HCT116 (cell line): ENCODE measurements around the gene MCF2L. TPM values are rescaled to one million over a fixed set of nuclear protein-coding genes. Genes with fewer than 3 reads are reported as not detected.

Source experiments
- ATAC-seq: fragments of 200-7000 bp; cut with Tn5 transposase; 2 replicates; pipeline ENCODE4 v1.9.1; 2020; ENCODE audit warnings: mild to moderate bottlenecking, moderate library complexity
- BruUV-seq: library from RNA; stranded (reverse); fragments of 400-500 nt; replicated peaks from 2 replicates; lab custom pipeline; 2021; lab: Mats Ljungman, UMichigan
- CTCF ChIA-PET: fragments of 300-600 bp; sonication (Branson Sonifier 250); formaldehyde crosslinking; loops from one replicate; lab custom pipeline; 2021; ENCODE audit warnings: antibody characterized with exemption; lab: Charles Lee
- POLR2A ChIA-PET: fragments of 300-600, 350-600 bp; sonication (Branson Sonifier 250); formaldehyde crosslinking; loops from one replicate; lab custom pipeline; 2021; ENCODE audit warnings: antibody characterized with exemption; lab: Charles Lee
- RAD21 ChIA-PET, 2 experiments: fragments of 300-600 bp; sonication (Branson Sonifier 250); formaldehyde crosslinking; loops; one replicate each; lab custom pipeline; 2023; ENCODE audit warnings: low total read pairs in 2 of 2; ENCODE audit not compliant: uncharacterized antibody in 2 of 2, unreplicated experiment in 2 of 2, low non-redundant PET in 1 of 2; lab: Charles Lee
- DNase-seq: peaks from one replicate; pipeline ENCODE4 v3.0.0-alpha.2; 2010; ENCODE audit warnings: low read depth, low spot score
- H2AFZ ChIP-seq: fragments of 200-600 bp; shearing (Covaris generic), sonication (generic); 2 replicates; pipeline ENCODE4 v1.6.1; 2017; ENCODE audit warnings: low read depth, mixed run types, mixed read lengths, antibody characterized with exemption, low read length; ENCODE audit not compliant: poor library complexity, severe bottlenecking
- H3K27ac ChIP-seq: 2 replicates; pipeline ENCODE4 v1.5.1; 2012; ENCODE audit warnings: low read depth, low read length
- H3K27me3 ChIP-seq: fragments of 200-600 bp; sonication (generic); 2 replicates; pipeline ENCODE4 v1.6.1; 2016; ENCODE audit warnings: mixed run types, low read length, mixed read lengths; ENCODE audit not compliant: insufficient read depth
- H3K36me3 ChIP-seq, 2 experiments: fragments of 200-500 bp in 1 of 2; fragments of 200-600 bp in 1 of 2; sonication (Bioruptor generic) in 1 of 2; sonication (generic) in 1 of 2; 2 replicates each; pipeline versions ENCODE4 v1.5.1 to v1.6.1; 2014 to 2016; ENCODE audit warnings: low read length in 2 of 2, inconsistent platforms in 1 of 2, mixed read lengths in 1 of 2, mixed run types in 1 of 2; ENCODE audit not compliant: insufficient read depth in 2 of 2, control insufficient read depth in 1 of 2
- H3K4me1 ChIP-seq, 2 experiments: fragments of 200-600 bp in 1 of 2; sonication (generic) in 1 of 2; 2 replicates each; pipeline versions ENCODE4 v1.5.1 to v1.6.1; 2012 to 2017; ENCODE audit warnings: low read length in 2 of 2, inconsistent platforms in 1 of 2, mild to moderate bottlenecking in 1 of 2, mixed read lengths in 1 of 2, mixed run types in 1 of 2, moderate library complexity in 1 of 2; ENCODE audit not compliant: insufficient read depth in 2 of 2, control insufficient read depth in 1 of 2
- H3K4me2 ChIP-seq: fragments of 200-600 bp; sonication (generic); 2 replicates; pipeline ENCODE4 v1.6.1; 2017; ENCODE audit warnings: mixed run types, low read length, mixed read lengths
- H3K4me3 ChIP-seq, 2 experiments: fragments of 200-600 bp in 1 of 2; sonication (generic) in 1 of 2; replicated peaks in 1 of 2; 2 replicates each; pipeline ENCODE4 v1.5.1; 2011 to 2016; ENCODE audit warnings: low read length in 2 of 2, control low read depth in 1 of 2, low read depth in 1 of 2, mild to moderate bottlenecking in 1 of 2, mixed read lengths in 1 of 2, mixed run types in 1 of 2
- H3K79me2 ChIP-seq: fragments of 200-600 bp; sonication (generic); 2 replicates; pipeline ENCODE4 v1.6.1; 2017; ENCODE audit warnings: mild to moderate bottlenecking, mixed run types, low read length, moderate library complexity, mixed read lengths; ENCODE audit not compliant: insufficient read depth
- H3K9ac ChIP-seq: fragments of 200-600 bp; sonication (generic); 2 replicates; pipeline ENCODE4 v1.6.1; 2016; ENCODE audit warnings: low read length, mixed read lengths
- H3K9me2 ChIP-seq: fragments of 200-600 bp; sonication (generic), shearing (Covaris generic); 2 replicates; pipeline ENCODE4 v1.6.1; 2017; ENCODE audit warnings: mixed run types, mild to moderate bottlenecking, moderate library complexity; ENCODE audit not compliant: insufficient read depth
- H3K9me3 ChIP-seq, 2 experiments: fragments of 200-500 bp in 1 of 2; fragments of 200-600 bp in 1 of 2; sonication (Bioruptor generic) in 1 of 2; sonication (generic) in 1 of 2; 2 replicates each; pipeline ENCODE4 v1.6.1; 2014 to 2017; ENCODE audit warnings: low read length in 2 of 2, mixed read lengths in 2 of 2, inconsistent platforms in 1 of 2, low read depth in 1 of 2, mild to moderate bottlenecking in 1 of 2, mixed run types in 1 of 2, moderate library complexity in 1 of 2; ENCODE audit not compliant: control insufficient read depth in 1 of 2, insufficient read depth in 1 of 2
- H4K20me1 ChIP-seq: fragments of 200-600 bp; sonication (generic), shearing (Covaris generic); 2 replicates; pipeline ENCODE4 v1.6.1; 2017; ENCODE audit warnings: mixed run types, mild to moderate bottlenecking, moderate library complexity; ENCODE audit not compliant: insufficient read depth
- ATF3 ChIP-seq: IDR thresholded peaks from 2 replicates; pipeline ENCODE4 v1.6.1; 2012
- SRF ChIP-seq: IDR thresholded peaks from 2 replicates; pipeline ENCODE4 v1.6.1; 2012; ENCODE audit warnings: low read depth
- TCF7L2 ChIP-seq: IDR thresholded peaks from 2 replicates; pipeline ENCODE4 v1.7.0; 2011; ENCODE audit warnings: borderline replicate concordance, inconsistent platforms; ENCODE audit not compliant: insufficient read depth, insufficient read length; ENCODE audit errors: extremely low read depth
- ZFX ChIP-seq: fragments of 450-650 bp; IDR thresholded peaks from 2 replicates; pipeline ENCODE4 v1.6.1; 2017
- intact Hi-C: fragments of 100-400 bp; cut with micrococcal nuclease; formaldehyde crosslinking; loops from 2 replicates; pipeline ENCODE4 v1.10.0; 2022
- total RNA-seq: library from RNA; stranded (reverse); gene quantifications from one replicate; pipeline ENCODE4 v1.2.1, GENCODE V29; 2021; ENCODE audit not compliant: unreplicated experiment

MCF2L gene
- total RNA-seq, 1 experiment from 2014 or later = 19.3 TPM

GRCh38 chr13:113005076-113005865 is 36.3 kb downstream of the MCF2L start:
- no peak overlapping the region for H3K9ac ChIP-seq
- no peak for DNase-seq
- no TSS peak for BruUV-seq
- H3K27me3 ChIP-seq = no peaks in the 10 kb centered on the region
- intact Hi-C loops = no loop called here
- no peak overlapping the region for H3K4me2 ChIP-seq
- H4K20me1 ChIP-seq = no peaks in the 10 kb centered on the region
- no peaks in the 10 kb centered on the region for H3K4me1 ChIP-seq
- CTCF ChIA-PET = no interaction called here
- no peak overlapping the region for H3K27ac ChIP-seq
- RAD21 ChIA-PET = no interaction called here
- TF ChIP-seq ATF3 = no peak
- POLR2A ChIA-PET = no interaction called here
- ATAC-seq = no peak
- H3K79me2 ChIP-seq = no peaks in the 10 kb centered on the region
- H3K4me3 ChIP-seq = no peak overlapping the region
- no peak overlapping the region for H2AFZ ChIP-seq
- no peaks in the 10 kb centered on the region for H3K9me2 ChIP-seq
- H3K9me3 ChIP-seq = no peaks in the 10 kb centered on the region
- no peaks in the 10 kb centered on the region for H3K36me3 ChIP-seq

GRCh38 chr13:113005997-113006396 is 37.0 kb downstream of the MCF2L start:
- Histone ChIP-seq H3K36me3 (no peaks in the 10 kb centered on the region), H3K79me2 (no peaks in the 10 kb centered on the region), H3K27ac (no peak overlapping the region), H4K20me1 (no peaks in the 10 kb centered on the region), H3K4me1 (no peaks in the 10 kb centered on the region), H3K4me2 (no peak overlapping the region), H2AFZ (no peak overlapping the region), H3K9me3 (no peaks in the 10 kb centered on the region), H3K9me2 (no peaks in the 10 kb centered on the region), H3K27me3 (no peaks in the 10 kb centered on the region), H3K9ac (no peak overlapping the region), H3K4me3 (no peak overlapping the region)
- POLR2A ChIA-PET = no interaction called here
- TF ChIP-seq SRF = no peak
- no peak for TF ChIP-seq ZFX
- TF ChIP-seq TCF7L2 = no peak
- RAD21 ChIA-PET = no interaction called here
- CTCF ChIA-PET = no interaction called here
- intact Hi-C loops = no loop called here
- BruUV-seq = no TSS peak
- ATAC-seq (no peak), DNase-seq (no peak)
